Measurements from ENCODE around the gene CAND2. TPM values are rescaled to one million over a fixed set of nuclear protein-coding genes. Genes with fewer than 3 reads are reported as not detected.
A peak's percentile ranks its signal among the peaks of the same experiment; 100 is the strongest.
"Not testable (repeated sequence)": the region's sequence is repeated elsewhere in the genome, so short reads cannot be mapped to it uniquely, and the experiment has no call there.

CAND2 gene
- polyA plus RNA-seq, 1 donor from 2014 or later = 0.35 TPM

GRCh38 chr3:12759693-12760565, 36.6 kb upstream of the CAND2 start:
- Mint-ChIP-seq H3K9me3 (peaks cover 0 to 2% (median 0%) of the 10 kb centered on the region in 3 donors), H3K27ac (no peak overlapping the region), H3K36me3 (no peaks in the 10 kb centered on the region), H3K4me3 (no peak overlapping the region), H3K4me1 (peaks cover 4 to 10% (median 5%) of the 10 kb centered on the region in 3 donors), H3K27me3 (peaks cover 10% of the 10 kb centered on the region)

- no peak overlapping the region for H3K4me3 Mint-ChIP-seq
- H3K27me3 Mint-ChIP-seq = peaks cover 5% of the 10 kb centered on the region
- peaks cover 0 to 2% (median 0%) of the 10 kb centered on the region in 3 donors for H3K9me3 Mint-ChIP-seq
- no peak overlapping the region for H3K27ac Mint-ChIP-seq
- H3K36me3 Mint-ChIP-seq = no peaks in the 10 kb centered on the region
- peaks cover 0 to 2% (median 0%) of the 10 kb centered on the region in 3 donors for H3K4me1 Mint-ChIP-seq
These were observed 32.2 kb upstream of the CAND2 start for GRCh38 chr3:12764171-12764776.

GRCh38 chr3:12766541-12766940, 29.9 kb upstream of the CAND2 start:
- Mint-ChIP-seq H3K36me3 (no peaks in the 10 kb centered on the region), H3K9me3 (peaks cover 0 to 2% (median 0%) of the 10 kb centered on the region in 3 donors), H3K4me3 (no peak overlapping the region), H3K4me1 (peaks cover 0 to 2% (median 0%) of the 10 kb centered on the region in 3 donors), H3K27ac (no peak overlapping the region), H3K27me3 (peaks cover 2% of the 10 kb centered on the region)

GRCh38 chr3:12768579-12769527, 27.6 kb upstream of the CAND2 start:
- Mint-ChIP-seq H3K4me3 (no peak overlapping the region), H3K27ac (no peak overlapping the region), H3K4me1 (peaks cover 4 to 7% (median 4%) of the 10 kb centered on the region in 3 donors)

GRCh38 chr3:12769761-12770160, 26.7 kb upstream of the CAND2 start:
- Mint-ChIP-seq H3K4me3 (no peak overlapping the region), H3K4me1 (peaks cover 4 to 7% (median 4%) of the 10 kb centered on the region in 3 donors), H3K9me3 (peaks cover 0 to 13% (median 5%) of the 10 kb centered on the region in 3 donors), H3K36me3 (peaks cover 2% of the 10 kb centered on the region), H3K27me3 (no peaks in the 10 kb centered on the region), H3K27ac (no peak overlapping the region)

More at GRCh38 chr3:12768579-12769527, 27.6 kb upstream of the CAND2 start:
- Mint-ChIP-seq H3K9me3 (peaks cover 0 to 6% (median 5%) of the 10 kb centered on the region in 3 donors), H3K36me3 (peaks cover 2% of the 10 kb centered on the region), H3K27me3 (no peaks in the 10 kb centered on the region)

- Mint-ChIP-seq H3K4me1 (peaks cover 4 to 7% (median 4%) of the 10 kb centered on the region in 3 donors), H3K27ac (no peak overlapping the region), H3K9me3 (peaks cover 0 to 13% (median 5%) of the 10 kb centered on the region in 3 donors), H3K4me3 (no peak overlapping the region), H3K27me3 (no peaks in the 10 kb centered on the region), H3K36me3 (peaks cover 2% of the 10 kb centered on the region)
These were observed 25.2 kb upstream of the CAND2 start for GRCh38 chr3:12771236-12771635.

- H3K4me1 Mint-ChIP-seq = peaks cover 4 to 7% (median 4%) of the 10 kb centered on the region in 3 donors
- H3K4me3 Mint-ChIP-seq = no peak overlapping the region
- peaks cover 2% of the 10 kb centered on the region for H3K36me3 Mint-ChIP-seq
- H3K27ac Mint-ChIP-seq = no peak overlapping the region
- peaks cover 0 to 13% (median 5%) of the 10 kb centered on the region in 3 donors for H3K9me3 Mint-ChIP-seq
- no peaks in the 10 kb centered on the region for H3K27me3 Mint-ChIP-seq
These were observed 24.0 kb upstream of the CAND2 start for GRCh38 chr3:12772462-12772861.

GRCh38 chr3:12773030-12773709, 23.3 kb upstream of the CAND2 start:
- Mint-ChIP-seq H3K4me1 (peaks cover 4 to 7% (median 4%) of the 10 kb centered on the region in 3 donors), H3K36me3 (peaks cover 2% of the 10 kb centered on the region), H3K27ac (no peak overlapping the region), H3K9me3 (peaks cover 0 to 13% (median 5%) of the 10 kb centered on the region in 3 donors), H3K4me3 (no peak overlapping the region), H3K27me3 (no peaks in the 10 kb centered on the region)

GRCh38 chr3:12773710-12774086, 22.8 kb upstream of the CAND2 start:
- peaks cover 2% of the 10 kb centered on the region for H3K36me3 Mint-ChIP-seq
- no peak overlapping the region for H3K27ac Mint-ChIP-seq
- H3K27me3 Mint-ChIP-seq = no peaks in the 10 kb centered on the region
- peak overlapping the region in 1 of 4 donors; percentile 33 for H3K4me3 Mint-ChIP-seq
- peaks cover 4 to 7% (median 4%) of the 10 kb centered on the region in 3 donors for H3K4me1 Mint-ChIP-seq
- H3K9me3 Mint-ChIP-seq = peaks cover 0 to 13% (median 5%) of the 10 kb centered on the region in 3 donors

GRCh38 chr3:12774619-12775018, 21.9 kb upstream of the CAND2 start:
- H3K4me1 Mint-ChIP-seq = peaks cover 4 to 7% (median 4%) of the 10 kb centered on the region in 3 donors
- H3K27me3 Mint-ChIP-seq = peaks cover 3% of the 10 kb centered on the region
- no peak overlapping the region for H3K27ac Mint-ChIP-seq
- H3K4me3 Mint-ChIP-seq = no peak overlapping the region
- H3K36me3 Mint-ChIP-seq = peaks cover 2% of the 10 kb centered on the region
- H3K9me3 Mint-ChIP-seq = peaks cover 0 to 13% (median 5%) of the 10 kb centered on the region in 3 donors

- Mint-ChIP-seq H3K27ac (no peak overlapping the region), H3K4me3 (no peak overlapping the region), H3K27me3 (peaks cover 3% of the 10 kb centered on the region), H3K9me3 (peaks cover 0 to 13% (median 5%) of the 10 kb centered on the region in 3 donors), H3K4me1 (peaks cover 4 to 7% (median 4%) of the 10 kb centered on the region in 3 donors), H3K36me3 (peaks cover 2% of the 10 kb centered on the region)
These were observed 21.3 kb upstream of the CAND2 start for GRCh38 chr3:12775226-12775625.

- not testable (repeated sequence) for H3K27me3 Mint-ChIP-seq, H3K4me3 Mint-ChIP-seq, H3K36me3 Mint-ChIP-seq, H3K27ac Mint-ChIP-seq, H3K4me1 Mint-ChIP-seq
- H3K9me3 Mint-ChIP-seq = peaks cover 0 to 13% (median 5%) of the 10 kb centered on the region in 3 donors
These were observed 20.5 kb upstream of the CAND2 start for GRCh38 chr3:12775970-12776369.

GRCh38 chr3:12777171-12777570, 19.3 kb upstream of the CAND2 start:
- Mint-ChIP-seq H3K27me3 (peaks cover 9% of the 10 kb centered on the region), H3K27ac (no peak overlapping the region), H3K4me3 (no peak overlapping the region), H3K36me3 (peaks cover 2% of the 10 kb centered on the region), H3K9me3 (peaks cover 0 to 13% (median 5%) of the 10 kb centered on the region in 3 donors), H3K4me1 (peaks cover 4 to 7% (median 4%) of the 10 kb centered on the region in 3 donors)

- Mint-ChIP-seq H3K27ac (no peak overlapping the region), H3K4me1 (no peaks in the 10 kb centered on the region), H3K9me3 (no peaks in the 10 kb centered on the region), H3K27me3 (peaks cover 17% of the 10 kb centered on the region), H3K36me3 (no peaks in the 10 kb centered on the region), H3K4me3 (no peak overlapping the region)
These were observed 15.7 kb upstream of the CAND2 start for GRCh38 chr3:12780751-12781150.

Measured in IgD-negative memory B cell (primary cell).